Mammary epithelial cell (primary cell): ENCODE measurements around the gene NOL4L.

ENCODE experiments used
- EZH2 ChIP-seq: IDR thresholded peaks from 2 replicates; pipeline ENCODE4 v1.6.1; 2012; ENCODE audit warnings: low read length, inconsistent platforms, borderline replicate concordance
- TF ChIP-seq, protein P1 (sequence below), 2 donors: IDR thresholded peaks in 1 of 2; conservative IDR thresholded peaks in 1 of 2; 2 replicates each; pipeline ENCODE4 v1.5.1; 2011 to 2012; ENCODE audit warnings: inconsistent platforms in 2 of 2, low read length in 2 of 2, mild to moderate bottlenecking in 2 of 2, control low read depth in 1 of 2, low read depth in 1 of 2; ENCODE audit not compliant: insufficient read depth in 1 of 2; ENCODE audit errors: extremely low read depth in 1 of 2

DNA sequence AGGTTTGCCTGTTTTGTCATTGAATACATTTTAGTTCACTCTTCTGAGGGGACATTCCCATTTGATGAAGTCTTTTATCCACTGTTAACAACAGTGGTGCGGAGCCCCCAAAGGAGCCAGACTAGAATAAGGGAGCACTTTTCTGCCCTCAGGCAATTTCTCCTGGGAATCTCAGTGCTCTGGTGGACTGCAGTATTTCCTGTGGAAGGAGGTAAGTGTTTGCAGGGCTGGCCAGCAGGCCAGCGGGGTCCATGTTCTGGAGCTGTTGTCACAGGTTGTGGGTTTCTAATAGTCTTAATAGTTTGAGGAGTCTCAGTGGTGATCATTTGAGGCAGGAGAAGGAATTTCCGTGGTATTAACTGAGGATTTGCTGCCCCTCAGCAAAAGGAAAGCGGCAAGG, 143.5 kb downstream of the NOL4L start:
- TF ChIP-seq EZH2, result no peak
- TF ChIP-seq, protein P1, sequence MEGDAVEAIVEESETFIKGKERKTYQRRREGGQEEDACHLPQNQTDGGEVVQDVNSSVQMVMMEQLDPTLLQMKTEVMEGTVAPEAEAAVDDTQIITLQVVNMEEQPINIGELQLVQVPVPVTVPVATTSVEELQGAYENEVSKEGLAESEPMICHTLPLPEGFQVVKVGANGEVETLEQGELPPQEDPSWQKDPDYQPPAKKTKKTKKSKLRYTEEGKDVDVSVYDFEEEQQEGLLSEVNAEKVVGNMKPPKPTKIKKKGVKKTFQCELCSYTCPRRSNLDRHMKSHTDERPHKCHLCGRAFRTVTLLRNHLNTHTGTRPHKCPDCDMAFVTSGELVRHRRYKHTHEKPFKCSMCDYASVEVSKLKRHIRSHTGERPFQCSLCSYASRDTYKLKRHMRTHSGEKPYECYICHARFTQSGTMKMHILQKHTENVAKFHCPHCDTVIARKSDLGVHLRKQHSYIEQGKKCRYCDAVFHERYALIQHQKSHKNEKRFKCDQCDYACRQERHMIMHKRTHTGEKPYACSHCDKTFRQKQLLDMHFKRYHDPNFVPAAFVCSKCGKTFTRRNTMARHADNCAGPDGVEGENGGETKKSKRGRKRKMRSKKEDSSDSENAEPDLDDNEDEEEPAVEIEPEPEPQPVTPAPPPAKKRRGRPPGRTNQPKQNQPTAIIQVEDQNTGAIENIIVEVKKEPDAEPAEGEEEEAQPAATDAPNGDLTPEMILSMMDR (conservative IDR thresholded peaks at IDR 0.05 in 1 of 2, IDR thresholded peaks at IDR 0.05 in 1 of 2; ENCODE audit: extremely low read depth in 1 of 2, insufficient read depth in 1 of 2, low read depth in 1 of 2, low read length in 2 of 2), result no peak
